ENCODE data around the gene ESF1. TPM values are rescaled to one million over a fixed set of nuclear protein-coding genes. Genes with fewer than 3 reads are reported as not detected.
A peak's percentile ranks its signal among the peaks of the same experiment; 100 is the strongest.

The ESF1 gene
- total and polyA plus RNA-seq, 10 of the 15 experiments (the other 5 are each of a cell fraction or from before 2014, with no cell fraction given), result 9.2 to 36.2 (median 18.4) TPM

- TF ChIP-seq REST (IDR thresholded peaks at IDR 0.05; ENCODE audit: low read depth, low read length) (no peak; the same call in 1 of the 2 replicates), CTCF (IDR thresholded peaks at IDR 0.05 in 2 of 3, conservative IDR thresholded peaks at IDR 0.05 in 1 of 3; ENCODE audit: control insufficient read depth in 2 of 3, extremely low read depth in 1 of 3, insufficient read depth in 1 of 3, low read depth in 3 of 3, low read length in 3 of 3) (no peak), CBX5 (IDR thresholded peaks at IDR 0.05; ENCODE audit: low read depth) (peak; percentile 76; the same call in 1 of the 2 replicates), RUNX3 (IDR thresholded peaks at IDR 0.05; ENCODE audit: low read length) (peak; percentile 86), POLR2A (IDR thresholded peaks at IDR 0.05; ENCODE audit: low read depth, low read length) (peak; percentile 40), KAT2A (conservative IDR thresholded peaks at IDR 0.05; ENCODE audit: control insufficient read depth, low read depth, low read length) (no peak), POU2F2 (IDR thresholded peaks at IDR 0.05; ENCODE audit: borderline replicate concordance, low read depth, low read length) (peak; percentile 87; the same call in 2 of the 3 replicates), ELK1 (IDR thresholded peaks at IDR 0.05; ENCODE audit: low read depth, low read length) (peak; percentile 35; the same call in 1 of the 2 replicates), CHD1 (IDR thresholded peaks at IDR 0.05; ENCODE audit: low read depth, low read length) (no peak), EED (IDR thresholded peaks at IDR 0.05; ENCODE audit: low read depth) (no peak), USF1 (IDR thresholded peaks at IDR 0.05; ENCODE audit: borderline replicate concordance, extremely low read length, insufficient read depth, low read depth, low read length) (peak; percentile 98), TBL1XR1 (IDR thresholded peaks at IDR 0.05; ENCODE audit: low read depth, low read length) (peak; percentile 50; the same call in 1 of the 2 replicates), NR2F1 (conservative IDR thresholded peaks at IDR 0.05) (0 out of 2 replicates have a peak, but pooled peaks have one; percentile 24), ASH2L (IDR thresholded peaks at IDR 0.05; ENCODE audit: borderline replicate concordance, low read depth) (0 out of 2 replicates have a peak, but pooled peaks have one; percentile 39), MEF2A (IDR thresholded peaks at IDR 0.05; ENCODE audit: insufficient read depth, low read depth, low read length) (peak; percentile 45; the same call in 1 of the 2 replicates), RAD51 (IDR thresholded peaks at IDR 0.05) (peak; percentile 98)
Observed at GRCh38 chr20:13784893-13785715, at the start of gene ESF1, which contains the start of gene NDUFAF5 (continued).

Measured in GM12878 (cell line).